ENCODE measurements around the gene GRK7. TPM values are rescaled to one million over a fixed set of nuclear protein-coding genes. Genes with fewer than 3 reads are reported as not detected.
A peak's percentile ranks its signal among the peaks of the same experiment; 100 is the strongest.
"Not testable (repeated sequence)": the region's sequence is repeated elsewhere in the genome, so short reads cannot be mapped to it uniquely, and the experiment has no call there.

Gene GRK7
- total RNA-seq, 1 donor: not detected

DNA sequence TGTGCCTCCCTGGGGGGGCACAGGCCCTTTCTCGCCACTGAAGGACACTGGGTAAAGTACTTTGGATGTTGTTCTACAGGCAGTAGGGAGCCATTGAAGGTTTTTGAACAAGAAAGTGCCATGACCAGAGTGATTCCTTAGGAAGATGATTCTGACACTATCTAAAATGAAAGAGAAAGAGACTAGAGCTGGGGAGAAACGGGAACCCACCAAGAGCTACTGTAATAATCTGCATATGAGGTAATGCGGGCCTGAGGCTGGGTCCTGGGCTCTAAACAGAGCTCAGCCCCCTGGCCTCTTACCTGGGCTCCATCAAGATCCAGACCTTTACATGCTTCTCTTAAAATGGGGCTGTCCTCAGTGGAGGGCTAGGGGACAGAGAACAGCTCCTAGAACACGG is 24.9 kb downstream of the GRK7 start:
- Histone ChIP-seq H3K36me3 (ENCODE audit: insufficient read depth, low read length) (no peaks in the 10 kb centered on the region), H3K4me1 (ENCODE audit: insufficient read depth, low read length) (no peaks in the 10 kb centered on the region), H3K27ac (ENCODE audit: low read depth, low read length) (no peak overlapping the region), H3K27me3 (ENCODE audit: insufficient read depth, low read length) (no peaks in the 10 kb centered on the region), H2AFZ (ENCODE audit: low read length) (no peak overlapping the region), H3K4me3 (ENCODE audit: insufficient read depth, low read length) (no peak overlapping the region), H3K79me2 (ENCODE audit: insufficient read depth, low read length) (no peaks in the 10 kb centered on the region), H3K4me2 (ENCODE audit: insufficient read depth, low read length) (no peak overlapping the region), H3K9me3 (ENCODE audit: low read depth, low read length) (no peaks in the 10 kb centered on the region), H4K20me1 (ENCODE audit: insufficient read depth, low read length) (no peaks in the 10 kb centered on the region)
- no peak for DNase-seq (ENCODE audit: insufficient read length, low spot score, missing footprints)
- TF ChIP-seq, protein P1, sequence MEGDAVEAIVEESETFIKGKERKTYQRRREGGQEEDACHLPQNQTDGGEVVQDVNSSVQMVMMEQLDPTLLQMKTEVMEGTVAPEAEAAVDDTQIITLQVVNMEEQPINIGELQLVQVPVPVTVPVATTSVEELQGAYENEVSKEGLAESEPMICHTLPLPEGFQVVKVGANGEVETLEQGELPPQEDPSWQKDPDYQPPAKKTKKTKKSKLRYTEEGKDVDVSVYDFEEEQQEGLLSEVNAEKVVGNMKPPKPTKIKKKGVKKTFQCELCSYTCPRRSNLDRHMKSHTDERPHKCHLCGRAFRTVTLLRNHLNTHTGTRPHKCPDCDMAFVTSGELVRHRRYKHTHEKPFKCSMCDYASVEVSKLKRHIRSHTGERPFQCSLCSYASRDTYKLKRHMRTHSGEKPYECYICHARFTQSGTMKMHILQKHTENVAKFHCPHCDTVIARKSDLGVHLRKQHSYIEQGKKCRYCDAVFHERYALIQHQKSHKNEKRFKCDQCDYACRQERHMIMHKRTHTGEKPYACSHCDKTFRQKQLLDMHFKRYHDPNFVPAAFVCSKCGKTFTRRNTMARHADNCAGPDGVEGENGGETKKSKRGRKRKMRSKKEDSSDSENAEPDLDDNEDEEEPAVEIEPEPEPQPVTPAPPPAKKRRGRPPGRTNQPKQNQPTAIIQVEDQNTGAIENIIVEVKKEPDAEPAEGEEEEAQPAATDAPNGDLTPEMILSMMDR (IDR thresholded peaks at IDR 0.05; ENCODE audit: extremely low read depth, low read depth, low read length): no peak

DNA sequence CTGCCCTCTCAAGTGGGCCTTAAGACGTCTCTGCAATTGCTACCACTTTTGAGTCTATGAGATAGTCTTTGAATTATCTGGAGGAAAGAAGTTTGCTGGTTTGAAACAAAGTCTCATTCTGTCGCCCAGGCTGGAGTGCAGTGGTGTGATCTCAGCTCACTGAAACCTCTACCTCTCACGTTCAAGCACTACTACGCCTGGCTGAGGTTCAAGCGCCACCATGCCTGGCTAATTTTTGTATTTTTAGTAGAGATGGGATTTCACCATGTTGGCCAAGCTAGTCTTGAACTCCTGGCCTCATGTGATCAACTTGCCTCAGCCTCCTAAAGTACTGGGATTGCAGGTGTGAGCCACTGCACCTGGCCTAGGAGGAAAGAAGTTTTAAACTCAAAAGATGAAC is 25.5 kb downstream of the GRK7 start:
- not testable (repeated sequence) for H4K20me1 ChIP-seq (ENCODE audit: insufficient read depth, low read length); H2AFZ ChIP-seq (ENCODE audit: low read length); H3K36me3 ChIP-seq (ENCODE audit: insufficient read depth, low read length); H3K4me2 ChIP-seq (ENCODE audit: insufficient read depth, low read length); H3K9me3 ChIP-seq (ENCODE audit: low read depth, low read length); H3K27me3 ChIP-seq (ENCODE audit: insufficient read depth, low read length); H3K4me3 ChIP-seq (ENCODE audit: insufficient read depth, low read length); H3K79me2 ChIP-seq (ENCODE audit: insufficient read depth, low read length); H3K4me1 ChIP-seq (ENCODE audit: insufficient read depth, low read length); H3K27ac ChIP-seq (ENCODE audit: low read depth, low read length)
- peak; percentile 23 for DNase-seq (ENCODE audit: insufficient read length, low spot score, missing footprints)

DNA sequence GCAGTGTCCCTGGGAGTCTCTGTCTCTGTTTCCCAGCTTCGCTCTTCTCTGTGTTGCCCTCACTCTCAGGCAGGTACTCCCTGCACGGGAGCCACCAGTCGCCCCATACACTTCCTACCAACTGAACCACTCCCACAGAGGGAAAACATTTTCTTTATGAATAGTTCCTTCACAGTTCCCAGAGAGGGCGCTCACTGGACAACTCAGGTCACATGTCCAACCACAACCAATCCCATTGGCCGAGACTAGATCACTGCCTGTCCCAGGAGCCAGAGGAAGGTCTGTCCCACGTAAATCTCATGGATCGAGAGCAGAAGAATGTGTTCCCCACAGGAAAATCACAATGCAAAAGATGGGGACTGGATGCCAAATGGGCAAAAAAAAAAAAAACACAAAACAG is 26.1 kb downstream of the GRK7 start:
- H4K20me1 ChIP-seq (ENCODE audit: insufficient read depth, low read length): no peaks in the 10 kb centered on the region
- TF ChIP-seq, protein P1 (IDR thresholded peaks at IDR 0.05; ENCODE audit: extremely low read depth, low read depth, low read length): no peak
- no peak for DNase-seq (ENCODE audit: insufficient read length, low spot score, missing footprints)
- H3K4me3 ChIP-seq (ENCODE audit: insufficient read depth, low read length): no peak overlapping the region
- H2AFZ ChIP-seq (ENCODE audit: low read length): no peak overlapping the region
- no peaks in the 10 kb centered on the region for H3K36me3 ChIP-seq (ENCODE audit: insufficient read depth, low read length)
- no peaks in the 10 kb centered on the region for H3K79me2 ChIP-seq (ENCODE audit: insufficient read depth, low read length)
- no peaks in the 10 kb centered on the region for H3K4me1 ChIP-seq (ENCODE audit: insufficient read depth, low read length)
- no peak overlapping the region for H3K27ac ChIP-seq (ENCODE audit: low read depth, low read length)
- no peaks in the 10 kb centered on the region for H3K27me3 ChIP-seq (ENCODE audit: insufficient read depth, low read length)
- H3K9me3 ChIP-seq (ENCODE audit: low read depth, low read length): no peaks in the 10 kb centered on the region
- no peak overlapping the region for H3K4me2 ChIP-seq (ENCODE audit: insufficient read depth, low read length)

DNA sequence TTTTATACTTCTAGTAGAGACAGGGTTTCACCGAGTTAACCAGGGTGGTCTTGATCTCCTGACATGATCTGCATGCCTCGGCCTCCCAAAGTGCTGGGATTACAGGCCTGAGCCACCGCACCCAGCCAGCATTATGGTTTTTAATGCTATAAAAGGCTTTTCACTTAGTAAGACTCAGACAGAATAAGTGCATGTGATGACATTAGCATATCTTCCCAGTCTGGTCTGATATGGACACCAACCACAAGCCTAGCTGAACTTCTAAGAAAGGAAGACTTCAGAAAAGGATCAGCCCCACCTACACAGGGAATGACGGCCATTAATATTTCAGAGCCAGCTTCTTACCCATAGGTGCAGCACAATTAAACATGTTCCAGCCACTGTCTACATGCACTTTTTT is 27.0 kb downstream of the GRK7 start:
- DNase-seq (ENCODE audit: insufficient read length, low spot score, missing footprints): no peak
- TF ChIP-seq, protein P1 (IDR thresholded peaks at IDR 0.05; ENCODE audit: extremely low read depth, low read depth, low read length): no peak
- H3K79me2 ChIP-seq (ENCODE audit: insufficient read depth, low read length): no peaks in the 10 kb centered on the region
- H3K4me2 ChIP-seq (ENCODE audit: insufficient read depth, low read length): no peak overlapping the region
- no peaks in the 10 kb centered on the region for H3K27me3 ChIP-seq (ENCODE audit: insufficient read depth, low read length)
- H4K20me1 ChIP-seq (ENCODE audit: insufficient read depth, low read length): no peaks in the 10 kb centered on the region
- no peak overlapping the region for H3K27ac ChIP-seq (ENCODE audit: low read depth, low read length)
- H3K4me1 ChIP-seq (ENCODE audit: insufficient read depth, low read length): no peaks in the 10 kb centered on the region
- no peaks in the 10 kb centered on the region for H3K9me3 ChIP-seq (ENCODE audit: low read depth, low read length)
- no peak overlapping the region for H3K4me3 ChIP-seq (ENCODE audit: insufficient read depth, low read length)
- H3K36me3 ChIP-seq (ENCODE audit: insufficient read depth, low read length): no peaks in the 10 kb centered on the region
- no peak overlapping the region for H2AFZ ChIP-seq (ENCODE audit: low read length)

DNA sequence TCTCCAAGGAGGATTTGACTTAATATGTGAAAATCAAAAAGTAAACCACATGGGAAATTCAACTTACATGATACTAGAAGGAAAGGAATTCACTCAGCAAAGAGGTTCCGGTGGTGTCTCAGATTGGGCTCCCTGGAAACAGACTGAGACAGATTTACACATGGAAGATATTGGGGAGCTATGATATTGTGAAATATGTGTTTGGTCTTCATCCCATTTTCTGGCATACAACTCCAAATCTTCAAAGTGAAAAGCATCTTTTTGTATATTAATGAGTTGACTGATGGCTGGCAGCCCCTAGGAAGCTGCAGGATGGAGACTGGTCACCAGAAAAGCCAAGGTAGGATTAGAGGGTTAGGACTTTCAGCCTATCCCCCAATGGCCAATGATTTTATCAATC is 29.3 kb downstream of the GRK7 start:
- H3K36me3 ChIP-seq (ENCODE audit: insufficient read depth, low read length): no peaks in the 10 kb centered on the region
- H3K27me3 ChIP-seq (ENCODE audit: insufficient read depth, low read length): no peaks in the 10 kb centered on the region
- no peaks in the 10 kb centered on the region for H4K20me1 ChIP-seq (ENCODE audit: insufficient read depth, low read length)
- H3K79me2 ChIP-seq (ENCODE audit: insufficient read depth, low read length): no peaks in the 10 kb centered on the region
- DNase-seq (ENCODE audit: insufficient read length, low spot score, missing footprints): no peak
- H3K4me3 ChIP-seq (ENCODE audit: insufficient read depth, low read length): no peak overlapping the region
- H3K27ac ChIP-seq (ENCODE audit: low read depth, low read length): no peak overlapping the region
- no peak overlapping the region for H2AFZ ChIP-seq (ENCODE audit: low read length)
- H3K4me1 ChIP-seq (ENCODE audit: insufficient read depth, low read length): peaks cover 3% of the 10 kb centered on the region
- no peaks in the 10 kb centered on the region for H3K9me3 ChIP-seq (ENCODE audit: low read depth, low read length)
- no peak overlapping the region for H3K4me2 ChIP-seq (ENCODE audit: insufficient read depth, low read length)
- TF ChIP-seq, protein P1 (IDR thresholded peaks at IDR 0.05; ENCODE audit: extremely low read depth, low read depth, low read length): no peak
